H1 (cell line): ENCODE results near the gene DARS2. TPM values are rescaled to one million over a fixed set of nuclear protein-coding genes. Genes with fewer than 3 reads are reported as not detected.

Experiments
- CTCF ChIA-PET: fragments of 300-600 bp; sonication (Branson Sonifier 250); formaldehyde crosslinking; loops from one replicate; lab custom pipeline; 2021; ENCODE audit not compliant: partially characterized antibody; lab: Charles Lee
- POLR2A ChIA-PET: fragments of 300-600 bp; sonication (Branson Sonifier 250); formaldehyde crosslinking; loops from one replicate; lab custom pipeline; 2021; ENCODE audit warnings: inconsistent platforms; ENCODE audit not compliant: partially characterized antibody; lab: Charles Lee
- DNase-seq, 2 experiments: peaks; one replicate each; pipeline versions ENCODE4 v3.0.0 to v3.0.0-alpha.2; 2010 to 2022; ENCODE audit warnings: low spot score in 2 of 2, low read depth in 1 of 2, mixed read lengths in 1 of 2
- FAIRE-seq: peaks from 2 replicates; lab custom pipeline; 2011; peaks lifted over from hg19 to GRCh38; lab: Jason Lieb, UNC
- H2AFZ ChIP-seq: 2 replicates; pipeline ENCODE4 v1.8.1; 2012; ENCODE audit warnings: low read length, inconsistent platforms
- H2AK5ac ChIP-seq: 2 replicates; pipeline ENCODE4 v1.6.1; 2013; ENCODE audit warnings: low read depth, low read length
- H2BK120ac ChIP-seq: replicated peaks from 2 replicates; pipeline ENCODE3; 2013; ENCODE audit warnings: low read depth, low read length, inconsistent platforms
- H2BK12ac ChIP-seq: 2 replicates; pipeline ENCODE4 v1.6.1; 2013; ENCODE audit warnings: low read depth, low read length
- H2BK15ac ChIP-seq: 2 replicates; pipeline ENCODE4 v1.6.1; 2013; ENCODE audit warnings: low read length
- H2BK20ac ChIP-seq: 2 replicates; pipeline ENCODE4 v1.6.1; 2013; ENCODE audit warnings: low read length
- H2BK5ac ChIP-seq: 2 replicates; pipeline ENCODE4 v1.6.1; 2013; ENCODE audit warnings: low read depth, low read length
- H3K14ac ChIP-seq: 2 replicates; pipeline ENCODE4 v1.6.1; 2013; ENCODE audit warnings: inconsistent platforms; ENCODE audit not compliant: insufficient read length
- H3K18ac ChIP-seq: 2 replicates; pipeline ENCODE4 v1.6.1; 2013; ENCODE audit warnings: low read length; ENCODE audit errors: extremely low read depth
- H3K23ac ChIP-seq: 2 replicates; pipeline ENCODE4 v1.6.1; 2013; ENCODE audit warnings: inconsistent platforms; ENCODE audit not compliant: insufficient read length
- H3K23me2 ChIP-seq: 2 replicates; pipeline ENCODE4 v1.6.1; 2013; ENCODE audit warnings: low read depth, low read length
- H3K27ac ChIP-seq: 2 replicates; pipeline ENCODE4 v1.6.1; 2011; ENCODE audit warnings: low read depth, low read length, inconsistent platforms
- H3K27me3 ChIP-seq, 4 experiments: replicated peaks in 1 of 4; 1 replicate in 1 of 4; 2 replicates in 3 of 4; pipeline versions ENCODE4 v1.6.1 to v1.8.1; 2011 to 2013; ENCODE audit warnings: low read length in 3 of 4, mild to moderate bottlenecking in 3 of 4, inconsistent platforms in 2 of 4, mixed read lengths in 2 of 4, moderate library complexity in 1 of 4; ENCODE audit not compliant: control insufficient read depth in 3 of 4, insufficient read depth in 3 of 4; ENCODE audit errors: extremely low read depth in 1 of 4
- H3K36me3 ChIP-seq, 4 experiments: 2 replicates each; pipeline versions ENCODE4 v1.6.1 to v1.8.1; 2011 to 2013; ENCODE audit warnings: mild to moderate bottlenecking in 4 of 4, low read length in 3 of 4, moderate library complexity in 2 of 4, control low read depth in 1 of 4, inconsistent platforms in 1 of 4; ENCODE audit not compliant: insufficient read depth in 4 of 4, control insufficient read depth in 2 of 4
- H3K4ac ChIP-seq: replicated peaks from 2 replicates; pipeline ENCODE3; 2013; ENCODE audit warnings: low read length, low read depth, mixed read lengths, inconsistent platforms; ENCODE audit not compliant: insufficient read length
- H3K4me1 ChIP-seq, 4 experiments: replicated peaks in 1 of 4; 1 replicate in 1 of 4; 2 replicates in 3 of 4; pipeline versions ENCODE4 v1.6.1 to v1.8.1; 2011 to 2013; ENCODE audit warnings: low read length in 3 of 4, inconsistent platforms in 2 of 4, mixed read lengths in 1 of 4; ENCODE audit not compliant: insufficient read depth in 4 of 4, control insufficient read depth in 3 of 4
- H3K4me2 ChIP-seq, 2 experiments: 2 replicates each; pipeline versions ENCODE4 v1.6.1 to v1.8.1; 2011 to 2013; ENCODE audit warnings: low read depth in 2 of 2, low read length in 2 of 2, control low read depth in 1 of 2, inconsistent platforms in 1 of 2, mild to moderate bottlenecking in 1 of 2; ENCODE audit not compliant: insufficient read depth in 1 of 2
- H3K4me3 ChIP-seq, 4 experiments: fragments of 200-600, 300-600 bp in 1 of 4; sonication (generic), shearing (Covaris generic), sonication (Bioruptor Twin) in 1 of 4; 2 replicates each; pipeline versions ENCODE4 v1.5.1 to v1.8.1; 2011 to 2016; ENCODE audit warnings: low read length in 4 of 4, low read depth in 3 of 4, control low read depth in 2 of 4, inconsistent platforms in 2 of 4, mild to moderate bottlenecking in 2 of 4, mixed read lengths in 1 of 4, moderate library complexity in 1 of 4; ENCODE audit not compliant: insufficient read depth in 2 of 4; ENCODE audit errors: extremely low read depth in 1 of 4
- H3K56ac ChIP-seq: replicated peaks from 2 replicates; pipeline ENCODE3; 2013; ENCODE audit warnings: low read depth, mild to moderate bottlenecking, mixed read lengths, low read length, inconsistent platforms; ENCODE audit not compliant: insufficient read length
- H3K79me1 ChIP-seq: 2 replicates; pipeline ENCODE4 v1.6.1; 2013; ENCODE audit warnings: low read depth, low read length, control low read depth
- H3K79me2 ChIP-seq, 2 experiments: 2 replicates each; pipeline versions ENCODE4 v1.6.1 to v1.8.1; 2012 to 2013; ENCODE audit warnings: low read length in 2 of 2, mild to moderate bottlenecking in 2 of 2, inconsistent platforms in 1 of 2; ENCODE audit not compliant: insufficient read depth in 2 of 2, control insufficient read depth in 1 of 2
- H3K9ac ChIP-seq, 4 experiments: replicated peaks in 1 of 4; 1 replicate in 1 of 4; 2 replicates in 3 of 4; pipeline versions ENCODE4 v1.6.1 to v1.8.1; 2011 to 2013; ENCODE audit warnings: low read depth in 3 of 4, low read length in 3 of 4, control low read depth in 2 of 4, mild to moderate bottlenecking in 2 of 4, moderate library complexity in 2 of 4, inconsistent platforms in 1 of 4; ENCODE audit errors: extremely low read depth in 1 of 4
- H3K9me3 ChIP-seq, 2 experiments: 2 replicates each; pipeline versions ENCODE4 v1.6.1 to v1.8.1; 2012 to 2013; ENCODE audit warnings: mild to moderate bottlenecking in 2 of 2, moderate library complexity in 2 of 2, control low read depth in 1 of 2, inconsistent platforms in 1 of 2, low read depth in 1 of 2, low read length in 1 of 2, mixed read lengths in 1 of 2; ENCODE audit not compliant: insufficient read depth in 2 of 2
- H4K20me1 ChIP-seq, 2 experiments: replicated peaks in 1 of 2; 2 replicates each; pipeline versions ENCODE3 to v1.8.1; 2011 to 2013; ENCODE audit warnings: inconsistent platforms in 2 of 2, low read length in 2 of 2, mild to moderate bottlenecking in 1 of 2; ENCODE audit not compliant: insufficient read depth in 2 of 2, control insufficient read depth in 1 of 2
- H4K5ac ChIP-seq: 2 replicates; pipeline ENCODE4 v1.6.1; 2013; ENCODE audit warnings: low read length, low read depth, mixed read lengths, inconsistent platforms; ENCODE audit not compliant: insufficient read length
- H4K8ac ChIP-seq: 2 replicates; pipeline ENCODE4 v1.8.0; 2013; ENCODE audit warnings: mild to moderate bottlenecking, moderate library complexity, low read length, inconsistent platforms; ENCODE audit not compliant: insufficient read depth; ENCODE audit errors: extremely low read depth
- H4K91ac ChIP-seq: replicated peaks from 2 replicates; pipeline ENCODE3; 2013; ENCODE audit warnings: low read length, mixed read lengths, inconsistent platforms; ENCODE audit not compliant: insufficient read length
- ASH2L ChIP-seq: fragments of 200-600, 300-600 bp; sonication (generic); IDR thresholded peaks from one replicate; pipeline ENCODE4 v1.7.1; 2017; ENCODE audit warnings: low read length
- CBX5 ChIP-seq: fragments of 300-800, 300-1000 bp; sonication (generic); IDR thresholded peaks from 2 replicates; pipeline ENCODE4 v1.7.1; 2016; ENCODE audit warnings: antibody characterized with exemption, low read length, low read depth
- CHD1 ChIP-seq: IDR thresholded peaks from 2 replicates; pipeline ENCODE4 v1.6.1; 2012; ENCODE audit warnings: low read depth, low read length, improper control_type of control experiment
- EZH2 ChIP-seq: fragments of 200-600 bp; sonication (generic); IDR thresholded peaks from 2 replicates; pipeline ENCODE4 v1.7.1; 2012; ENCODE audit warnings: low read depth, mild to moderate bottlenecking, moderate library complexity, low read length, inconsistent platforms; ENCODE audit not compliant: severe bottlenecking
- FOSL1 ChIP-seq: IDR thresholded peaks from 2 replicates; pipeline ENCODE4 v1.6.1; 2011; ENCODE audit warnings: mild to moderate bottlenecking, low read depth, low read length, moderate library complexity; ENCODE audit not compliant: insufficient read depth
- SP1 ChIP-seq: IDR thresholded peaks from 2 replicates; pipeline ENCODE4 v1.6.1; 2011; ENCODE audit warnings: low read depth, low read length
- SRF ChIP-seq: IDR thresholded peaks from 2 replicates; pipeline ENCODE4 v1.6.1; 2011; ENCODE audit warnings: mild to moderate bottlenecking, low read depth, low read length, moderate library complexity
- SUZ12 ChIP-seq: fragments of 200-600 bp; sonication (generic); IDR thresholded peaks from 2 replicates; pipeline ENCODE4 v1.6.1; 2012; ENCODE audit warnings: mild to moderate bottlenecking, inconsistent platforms, low read length, moderate library complexity, mixed read lengths
- TAF1 ChIP-seq: IDR thresholded peaks from 2 replicates; pipeline ENCODE4 v1.6.1; 2011; ENCODE audit warnings: mild to moderate bottlenecking, low read depth, low read length
- TBP ChIP-seq: IDR thresholded peaks from 2 replicates; pipeline ENCODE4 v1.6.1; 2011; ENCODE audit warnings: low read depth, low read length, improper control_type of control experiment
- WGBS, 2 experiments: shearing (Covaris generic) in 1 of 2; methylation state at CpG; one replicate each; pipeline versions ENCODE4 v1.1.6 to v1.1.7; 2013 to 2015; ENCODE audit warnings: low lambda C conversion rate in 2 of 2, mixed read lengths in 2 of 2, inconsistent platforms in 1 of 2, low coverage in 1 of 2, missing lambda C conversion rate in 1 of 2; ENCODE audit not compliant: insufficient replicate concordance in 2 of 2, insufficient coverage in 1 of 2, insufficient read length in 1 of 2; ENCODE audit errors: extremely low coverage in 1 of 2, missing lambda C conversion rate in 1 of 2; 5-methylcytosine and 5-hydroxymethylcytosine counted together
- polyA plus RNA-seq, 7 experiments: library from polyadenylated mRNA; depleted of rRNA in 3 of 7; stranded (reverse) in 5 of 7; unstranded in 2 of 7; fragments of >200 nt in 5 of 7; fragments of 200-250 nt in 2 of 7; gene quantifications; 1 replicate in 5 of 7; 2 replicates in 1 of 7; 4 replicates in 1 of 7; pipeline versions ENCODE4 v1.2.1 to v1.2.3, GENCODE V29; 2011 to 2013; ENCODE audit warnings: missing spikeins in 2 of 7, mixed read lengths in 2 of 7
- total RNA-seq: library from RNA; stranded (reverse); fragmentation: NEBNext Ultra II Directional; extraction: Animal tissue kit (Norgen Biotek cat#: 25700); gene quantifications from 2 replicates; pipeline ENCODE4 v1.2.1, GENCODE V29; 2021
- TF ChIP-seq, protein P1 (sequence below): IDR thresholded peaks from 2 replicates; pipeline ENCODE4 v1.6.1; 2012; ENCODE audit warnings: low read length, inconsistent platforms

The DARS2 gene
- total and polyA plus RNA-seq, 2 of the 8 experiments (the other 6 are each of a cell fraction or from before 2014, with no cell fraction given): 21.0 to 35.2 TPM

DNA sequence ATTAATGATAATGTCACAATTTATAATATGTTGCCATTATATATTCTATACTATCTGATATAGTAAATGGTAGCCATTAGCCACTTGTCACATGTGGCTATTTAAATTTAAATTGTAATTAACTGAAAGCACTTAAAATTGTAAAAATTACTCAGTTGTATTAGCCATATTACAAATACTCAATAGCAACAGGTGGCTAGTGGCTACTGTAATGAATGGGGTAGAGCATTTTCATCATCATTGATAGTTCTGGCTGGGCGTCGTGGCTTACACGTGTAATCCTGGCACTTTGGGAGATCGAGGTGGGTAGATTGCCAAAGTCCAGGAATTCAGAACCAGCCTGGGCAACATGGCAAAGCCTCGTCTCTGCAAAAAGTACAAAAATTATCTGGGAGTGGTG is 60.2 kb downstream of the DARS2 start:
- Histone ChIP-seq H3K18ac (no peak overlapping the region), H2BK120ac (no peak overlapping the region), H3K23ac (no peak overlapping the region), H3K36me3 (peaks cover 0 to 14% (median 5%) of the 10 kb centered on the region in 4 experiments; a peak in 4 of 8 replicates), H2BK5ac (no peak overlapping the region), H2BK12ac (no peak overlapping the region), H2AFZ (no peak overlapping the region), H3K27ac (no peak overlapping the region), H3K4me3 (no peak overlapping the region), H4K91ac (no peak overlapping the region), H3K9ac (no peak overlapping the region), H2AK5ac (no peak overlapping the region), H3K27me3 (no peaks in the 10 kb centered on the region), H3K23me2 (no peaks in the 10 kb centered on the region), H3K9me3 (no peaks in the 10 kb centered on the region), H3K79me2 (no peaks in the 10 kb centered on the region), H2BK20ac (no peak overlapping the region), H3K79me1 (no peaks in the 10 kb centered on the region), H3K14ac (no peak overlapping the region), H3K4me1 (peaks cover 0 to 5% (median 2%) of the 10 kb centered on the region in 4 experiments; a peak in 2 of 7 replicates), H2BK15ac (no peak overlapping the region), H3K4me2 (no peak overlapping the region), H4K8ac (no peak overlapping the region), H4K5ac (no peak overlapping the region), H3K4ac (no peak overlapping the region), H4K20me1 (no peaks in the 10 kb centered on the region), H3K56ac (no peak overlapping the region)
- ChIA-PET CTCF (no interaction called here), POLR2A (interaction anchor here (3.1 kb wide), 1 partner anchor 17 kb away, joined by 16 read pairs; the partner anchor contains the start of genes GAS5 and ZBTB37)
- DNase-seq (no peak), FAIRE-seq (no peak)
- 94% methylated on average over 5 of the region's 5 CpGs; no CpG with 5 or more reads in 1 of the 2 experiments for WGBS, 2 experiments
- TF ChIP-seq TBP (no peak), SRF (no peak), SP1 (no peak), FOSL1 (no peak), CHD1 (no peak), EZH2 (no peak), SUZ12 (no peak), ASH2L (no peak), CBX5 (no peak), TAF1 (no peak)
- TF ChIP-seq, protein P1, sequence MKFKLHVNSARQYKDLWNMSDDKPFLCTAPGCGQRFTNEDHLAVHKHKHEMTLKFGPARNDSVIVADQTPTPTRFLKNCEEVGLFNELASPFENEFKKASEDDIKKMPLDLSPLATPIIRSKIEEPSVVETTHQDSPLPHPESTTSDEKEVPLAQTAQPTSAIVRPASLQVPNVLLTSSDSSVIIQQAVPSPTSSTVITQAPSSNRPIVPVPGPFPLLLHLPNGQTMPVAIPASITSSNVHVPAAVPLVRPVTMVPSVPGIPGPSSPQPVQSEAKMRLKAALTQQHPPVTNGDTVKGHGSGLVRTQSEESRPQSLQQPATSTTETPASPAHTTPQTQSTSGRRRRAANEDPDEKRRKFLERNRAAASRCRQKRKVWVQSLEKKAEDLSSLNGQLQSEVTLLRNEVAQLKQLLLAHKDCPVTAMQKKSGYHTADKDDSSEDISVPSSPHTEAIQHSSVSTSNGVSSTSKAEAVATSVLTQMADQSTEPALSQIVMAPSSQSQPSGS: no peak
